Right atrium auricular region (tissue), 2 donors: ENCODE results near the gene UBE3A. TPM values are rescaled to one million over a fixed set of nuclear protein-coding genes. Genes with fewer than 3 reads are reported as not detected.
"Not testable (repeated sequence)": the region's sequence is repeated elsewhere in the genome, so short reads cannot be mapped to it uniquely, and the experiment has no call there.

Experiments
- DNase-seq: peaks from one replicate; pipeline ENCODE4 v3.0.0-alpha.2; 2019; ENCODE audit warnings: low spot score
- H3K27ac ChIP-seq, 2 donors: fragments of 200-600 bp; sonication (generic); 1 replicate in 1 of 2; 2 replicates in 1 of 2; pipeline ENCODE4 v1.5.1; 2016 to 2019
- H3K27me3 ChIP-seq, 2 donors: fragments of 200-600 bp; sonication (generic); one replicate each; pipeline versions ENCODE4 v1.5.1 to v1.6.0; 2017 to 2019
- H3K36me3 ChIP-seq: fragments of 200-600 bp; sonication (generic); one replicate; pipeline ENCODE4 v1.5.1; 2016
- H3K4me1 ChIP-seq, 2 donors: fragments of 200-600 bp; sonication (generic); one replicate each; pipeline versions ENCODE4 v1.5.1 to v1.6.0; 2017 to 2019
- H3K4me3 ChIP-seq, 2 donors: fragments of 200-600 bp; sonication (generic); 1 replicate in 1 of 2; 2 replicates in 1 of 2; pipeline ENCODE4 v1.5.1; 2017 to 2019; ENCODE audit warnings: mild to moderate bottlenecking in 1 of 2, moderate library complexity in 1 of 2
- H3K9me3 ChIP-seq, 2 donors: fragments of 200-600 bp; sonication (generic); one replicate each; pipeline ENCODE4 v1.5.1; 2019
- total RNA-seq, 2 donors: library from RNA; depleted of rRNA; stranded (reverse); fragments of >200 nt; gene quantifications; one replicate each; pipeline ENCODE4 v1.1.0, GENCODE V29; 2016
- TF ChIP-seq, protein P1 (sequence below), 2 donors: fragments of 200-600 bp; sonication (generic); IDR thresholded peaks; one replicate each; pipeline ENCODE4 v1.5.1; 2019; ENCODE audit warnings: antibody characterized with exemption in 2 of 2

The UBE3A gene
- total RNA-seq, 2 donors from 2014 or later, result 63.3 to 65.3 TPM

DNA sequence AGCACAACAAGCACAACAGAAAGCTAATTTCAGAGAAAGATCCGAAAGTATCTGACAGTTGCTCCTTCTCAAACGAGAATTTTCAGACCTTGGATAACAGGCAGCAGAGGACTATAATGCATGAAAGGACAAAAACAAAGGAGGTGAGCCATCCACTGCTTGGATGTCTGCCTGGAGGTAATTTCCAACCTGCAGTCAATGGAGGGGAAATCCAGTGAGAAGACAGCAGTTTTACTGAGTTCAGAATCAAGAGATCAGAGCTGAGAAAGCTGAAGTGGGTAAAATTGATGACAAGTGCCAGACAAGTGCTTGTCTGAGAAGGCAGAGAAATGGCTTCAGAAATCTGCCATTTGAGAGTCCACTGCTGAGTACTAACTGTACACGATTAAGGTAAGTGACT lies 22.1 kb downstream of the UBE3A start:
- no peak overlapping the region for H3K27ac ChIP-seq
- no peaks in the 10 kb centered on the region for H3K36me3 ChIP-seq
- H3K27me3 ChIP-seq, result no peaks in the 10 kb centered on the region
- no peaks in the 10 kb centered on the region for H3K4me1 ChIP-seq
- no peaks in the 10 kb centered on the region for H3K9me3 ChIP-seq
- no peak for DNase-seq
- no peak overlapping the region for H3K4me3 ChIP-seq
- TF ChIP-seq, protein P1, sequence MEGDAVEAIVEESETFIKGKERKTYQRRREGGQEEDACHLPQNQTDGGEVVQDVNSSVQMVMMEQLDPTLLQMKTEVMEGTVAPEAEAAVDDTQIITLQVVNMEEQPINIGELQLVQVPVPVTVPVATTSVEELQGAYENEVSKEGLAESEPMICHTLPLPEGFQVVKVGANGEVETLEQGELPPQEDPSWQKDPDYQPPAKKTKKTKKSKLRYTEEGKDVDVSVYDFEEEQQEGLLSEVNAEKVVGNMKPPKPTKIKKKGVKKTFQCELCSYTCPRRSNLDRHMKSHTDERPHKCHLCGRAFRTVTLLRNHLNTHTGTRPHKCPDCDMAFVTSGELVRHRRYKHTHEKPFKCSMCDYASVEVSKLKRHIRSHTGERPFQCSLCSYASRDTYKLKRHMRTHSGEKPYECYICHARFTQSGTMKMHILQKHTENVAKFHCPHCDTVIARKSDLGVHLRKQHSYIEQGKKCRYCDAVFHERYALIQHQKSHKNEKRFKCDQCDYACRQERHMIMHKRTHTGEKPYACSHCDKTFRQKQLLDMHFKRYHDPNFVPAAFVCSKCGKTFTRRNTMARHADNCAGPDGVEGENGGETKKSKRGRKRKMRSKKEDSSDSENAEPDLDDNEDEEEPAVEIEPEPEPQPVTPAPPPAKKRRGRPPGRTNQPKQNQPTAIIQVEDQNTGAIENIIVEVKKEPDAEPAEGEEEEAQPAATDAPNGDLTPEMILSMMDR (IDR thresholded peaks at IDR 0.05), result no peak

DNA sequence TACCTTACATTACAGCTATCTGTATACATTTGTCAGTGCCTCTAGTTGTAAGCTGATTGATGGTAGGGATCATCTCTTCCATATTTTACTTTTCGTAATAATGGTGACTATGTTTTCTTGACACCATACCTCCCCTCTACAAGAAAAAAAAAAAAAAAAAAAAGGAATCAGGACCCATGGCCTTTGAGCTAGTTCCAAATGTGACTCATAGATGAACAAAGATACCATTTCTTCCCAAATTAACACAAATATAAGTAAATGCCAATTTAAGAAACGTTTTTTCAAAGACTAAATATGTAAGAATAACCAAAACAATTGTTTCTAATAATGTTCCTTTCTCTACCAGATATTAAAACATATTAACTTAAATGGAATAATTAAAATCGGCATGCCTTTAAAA lies 23.1 kb downstream of the UBE3A start:
- H3K4me1 ChIP-seq, result peaks cover 0 to 4% of the 10 kb centered on the region in 2 donors
- TF ChIP-seq, protein P1 (IDR thresholded peaks at IDR 0.05), result no peak
- no peaks in the 10 kb centered on the region for H3K9me3 ChIP-seq

DNA sequence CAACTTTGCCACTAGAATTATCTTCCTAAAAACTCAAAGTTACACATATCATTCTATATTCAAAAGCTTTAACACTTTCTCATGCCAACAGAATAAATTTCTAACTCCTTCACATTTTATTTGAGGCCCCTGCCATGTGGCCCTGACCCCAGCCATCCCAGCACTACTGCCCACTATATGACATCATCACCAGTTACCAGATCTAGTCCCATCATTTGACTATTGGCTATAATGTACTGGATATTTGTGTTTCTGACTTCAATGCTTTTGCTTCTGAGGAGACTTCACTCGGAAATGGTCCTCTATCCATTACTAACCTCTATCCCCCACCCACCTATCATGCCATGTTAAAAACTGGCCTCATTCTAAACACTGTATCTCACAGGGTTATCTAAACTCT lies 23.6 kb downstream of the UBE3A start:
- Histone ChIP-seq H3K4me3 (no peak overlapping the region), H3K27me3 (no peaks in the 10 kb centered on the region), H3K27ac (no peak overlapping the region), H3K36me3 (no peaks in the 10 kb centered on the region), H3K9me3 (no peaks in the 10 kb centered on the region), H3K4me1 (peaks cover 0 to 9% of the 10 kb centered on the region in 2 donors)
- TF ChIP-seq, protein P1 (IDR thresholded peaks at IDR 0.05), result no peak
- DNase-seq, result no peak

More for the DNA sequence above, 23.1 kb downstream of the UBE3A start:
- Histone ChIP-seq H3K36me3 (no peaks in the 10 kb centered on the region), H3K27ac (no peak overlapping the region), H3K4me3 (no peak overlapping the region), H3K27me3 (no peaks in the 10 kb centered on the region)
- no peak for DNase-seq

DNA sequence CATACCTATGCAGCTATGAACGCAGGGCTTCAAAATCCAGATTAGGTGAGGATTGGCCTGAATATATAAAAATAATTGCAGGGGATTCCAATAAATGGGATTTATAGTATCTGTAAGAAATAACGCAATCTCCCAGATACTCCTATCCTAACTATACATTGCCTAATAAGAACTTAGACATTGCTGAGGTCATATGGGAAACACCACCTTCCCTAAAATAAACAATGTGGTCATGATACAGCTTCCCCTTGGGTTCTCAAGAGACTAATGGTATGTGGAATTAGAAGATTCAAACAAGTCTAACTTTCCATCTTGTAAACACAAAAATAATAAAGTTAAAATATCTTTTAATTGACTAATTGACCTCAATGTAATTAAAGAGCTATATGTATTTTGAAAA lies 28.2 kb downstream of the UBE3A start:
- DNase-seq, result no peak
- Histone ChIP-seq H3K9me3 (no peaks in the 10 kb centered on the region), H3K27me3 (no peaks in the 10 kb centered on the region), H3K4me1 (peaks cover 0 to 30% of the 10 kb centered on the region in 2 donors), H3K36me3 (no peaks in the 10 kb centered on the region), H3K27ac (no peak overlapping the region), H3K4me3 (no peak overlapping the region)
- TF ChIP-seq, protein P1 (IDR thresholded peaks at IDR 0.05), result no peak

DNA sequence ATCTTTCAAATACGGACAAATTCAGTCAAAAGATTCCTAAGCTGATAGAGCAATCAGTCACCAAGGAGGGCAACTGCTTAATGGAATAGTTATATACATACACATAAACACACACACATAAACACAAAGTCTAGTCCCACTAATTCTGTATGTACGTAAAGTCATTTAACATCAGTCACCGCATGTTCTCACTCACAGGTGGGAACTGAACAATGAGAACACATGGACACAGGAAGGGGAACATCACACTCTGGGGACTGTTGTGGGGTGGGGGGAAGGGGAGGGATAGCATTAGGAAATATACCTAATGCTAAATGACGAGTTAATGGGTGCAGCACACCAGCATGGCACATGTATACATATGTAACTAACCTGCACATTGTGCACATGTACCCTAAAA lies 29.1 kb downstream of the UBE3A start:
- DNase-seq, H3K27me3 ChIP-seq, H3K27ac ChIP-seq, H3K4me3 ChIP-seq, H3K9me3 ChIP-seq, H3K36me3 ChIP-seq: not testable (repeated sequence)
- peaks cover 0 to 30% of the 10 kb centered on the region in 2 donors for H3K4me1 ChIP-seq

DNA sequence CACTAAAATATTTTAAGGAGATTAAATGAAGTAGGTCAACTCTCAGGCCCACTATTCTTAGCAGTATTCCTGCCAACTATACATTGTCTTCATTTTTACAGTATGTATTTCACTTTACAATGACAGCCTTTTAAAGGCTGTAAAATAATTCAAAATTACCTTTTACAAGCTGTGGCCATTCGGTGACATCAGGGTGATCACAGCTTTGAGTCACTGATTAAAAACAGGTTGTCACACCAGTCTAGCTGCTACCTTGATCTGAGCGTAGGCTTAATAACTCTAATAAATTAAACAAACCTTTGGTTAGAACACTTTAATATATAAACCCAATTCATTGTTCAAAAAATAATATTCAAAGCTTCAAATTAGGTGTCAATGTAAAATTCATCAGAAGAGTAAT lies 29.9 kb downstream of the UBE3A start:
- no peak overlapping the region for H3K4me3 ChIP-seq
- H3K27me3 ChIP-seq, result no peaks in the 10 kb centered on the region
- H3K36me3 ChIP-seq, result peaks cover 11% of the 10 kb centered on the region
- no peak overlapping the region for H3K27ac ChIP-seq
- H3K9me3 ChIP-seq, result no peaks in the 10 kb centered on the region
- TF ChIP-seq, protein P1 (IDR thresholded peaks at IDR 0.05), result no peak
- DNase-seq, result no peak
- H3K4me1 ChIP-seq, result peaks cover 0 to 30% of the 10 kb centered on the region in 2 donors
